HFF-Myc (cell line): ENCODE data around the gene SPACA4.
"Not testable (repeated sequence)": the region's sequence is repeated elsewhere in the genome, so short reads cannot be mapped to it uniquely, and the experiment has no call there.

Experiments
- DNase-seq: peaks from one replicate; pipeline ENCODE4 v3.0.0-alpha.2; 2011; ENCODE audit warnings: low read depth; ENCODE audit errors: extremely low read depth
- H3K4me3 ChIP-seq: replicated peaks from 2 replicates; pipeline ENCODE4 v1.5.1; 2011; ENCODE audit warnings: low read depth, mild to moderate bottlenecking, control low read depth, low read length
- CTCF ChIP-seq: IDR thresholded peaks from 2 replicates; pipeline ENCODE4 v1.5.1; 2012; ENCODE audit warnings: mild to moderate bottlenecking, low read depth, low read length, control low read depth; ENCODE audit errors: missing control alignments

SPACA4 gene

GRCh38 chr19:48631225-48631624, 24.7 kb downstream of the SPACA4 start:
- no peak overlapping the region for H3K4me3 ChIP-seq
- DNase-seq = no peak
- TF ChIP-seq CTCF = no peak

- H3K4me3 ChIP-seq, DNase-seq: not testable (repeated sequence)
Measured at GRCh38 chr19:48632286-48632685, 25.7 kb downstream of the SPACA4 start.

GRCh38 chr19:48632692-48633147, 26.2 kb downstream of the SPACA4 start:
- TF ChIP-seq CTCF = no peak
- DNase-seq = no peak
- no peak overlapping the region for H3K4me3 ChIP-seq

GRCh38 chr19:48633148-48634035, 26.9 kb downstream of the SPACA4 start:
- DNase-seq = no peak
- no peak overlapping the region for H3K4me3 ChIP-seq
- no peak for TF ChIP-seq CTCF

- peak overlapping the region; percentile 2; the same call in 1 of the 2 replicates for H3K4me3 ChIP-seq
- DNase-seq = no peak
- no peak for TF ChIP-seq CTCF
Measured at GRCh38 chr19:48634036-48634342, 27.4 kb downstream of the SPACA4 start.

- peak; percentile 75 for DNase-seq
- no peak for TF ChIP-seq CTCF
- H3K4me3 ChIP-seq = peak overlapping the region; percentile 2; the same call in 1 of the 2 replicates
Measured at GRCh38 chr19:48634424-48635262, 28.1 kb downstream of the SPACA4 start.
